Fibroblast of lung (primary cell): ENCODE data around the gene BTBD7.

Experiments used
- CTCF ChIP-seq, 2 donors: IDR thresholded peaks in 1 of 2; conservative IDR thresholded peaks in 1 of 2; 1 replicate in 1 of 2; 2 replicates in 1 of 2; pipeline ENCODE4 v1.5.1; 2011 to 2012; ENCODE audit warnings: low read length in 2 of 2, control low read depth in 1 of 2, inconsistent platforms in 1 of 2, low read depth in 1 of 2, mild to moderate bottlenecking in 1 of 2
- EZH2 ChIP-seq: IDR thresholded peaks from 2 replicates; pipeline ENCODE4 v1.5.1; 2012; ENCODE audit warnings: low read length, control low read depth, mild to moderate bottlenecking; ENCODE audit errors: missing control alignments

GRCh38 chr14:93309427-93309966 is 23.3 kb downstream of the BTBD7 start:
- TF ChIP-seq CTCF (conservative IDR thresholded peaks at IDR 0.05 in 1 of 2, IDR thresholded peaks at IDR 0.05 in 1 of 2; ENCODE audit: low read depth in 1 of 2, low read length in 2 of 2) (no peak), EZH2 (no peak)
